Cardiac muscle cell (in vitro differentiated cells and primary cell): Measurements from ENCODE around the gene FARS2. TPM values are rescaled to one million over a fixed set of nuclear protein-coding genes. Genes with fewer than 3 reads are reported as not detected.
"Not testable (repeated sequence)": the region's sequence is repeated elsewhere in the genome, so short reads cannot be mapped to it uniquely, and the experiment has no call there.

Experiments used
- DNase-seq, 2 donors: peaks; one replicate each; pipeline versions ENCODE4 v3.0.0 to v3.0.0-alpha.2; 2010 to 2017; ENCODE audit warnings: low read depth in 1 of 2, low spot score in 1 of 2
- H3K27ac ChIP-seq: fragments of 200-600 bp; sonication (generic); 2 replicates; pipeline ENCODE4 v1.5.1; 2016
- H3K27me3 ChIP-seq: fragments of 200-600 bp; sonication (generic); 2 replicates; pipeline ENCODE4 v1.6.0; 2016; ENCODE audit warnings: control low read depth
- H3K36me3 ChIP-seq: fragments of 200-600 bp; sonication (generic); 2 replicates; pipeline ENCODE4 v1.5.1; 2016; ENCODE audit warnings: control low read depth
- H3K4me1 ChIP-seq: fragments of 200-600 bp; sonication (generic); 2 replicates; pipeline ENCODE4 v1.8.1; 2017; ENCODE audit warnings: low read depth, mild to moderate bottlenecking, mixed run types
- H3K4me3 ChIP-seq: fragments of 200-600 bp; sonication (generic); 2 replicates; pipeline ENCODE4 v1.5.1; 2016; ENCODE audit warnings: mild to moderate bottlenecking
- H3K9me3 ChIP-seq: fragments of 200-600 bp; sonication (generic); 2 replicates; pipeline ENCODE4 v1.5.1; 2017; ENCODE audit warnings: low read depth, mild to moderate bottlenecking, control low read depth
- polyA plus RNA-seq: library from polyadenylated mRNA; unstranded; fragments of >200 nt; fragmentation: Nextera tagmentation; extraction: Ambion mirVana; gene quantifications from 2 replicates; pipeline ENCODE4 v1.2.1, GENCODE V29; 2016
- total RNA-seq: library from RNA; depleted of rRNA; stranded (reverse); fragments of >200 nt; gene quantifications from 2 replicates; pipeline ENCODE4 v1.2.3, GENCODE V29; 2016
- TF ChIP-seq, protein P1 (sequence below): IDR thresholded peaks from 2 replicates; pipeline ENCODE4 v1.5.1; 2012; ENCODE audit warnings: low read depth, mild to moderate bottlenecking, low read length

FARS2 gene
- total and polyA plus RNA-seq, 2 experiments from 2014 or later: 12.4 to 22.5 TPM

DNA sequence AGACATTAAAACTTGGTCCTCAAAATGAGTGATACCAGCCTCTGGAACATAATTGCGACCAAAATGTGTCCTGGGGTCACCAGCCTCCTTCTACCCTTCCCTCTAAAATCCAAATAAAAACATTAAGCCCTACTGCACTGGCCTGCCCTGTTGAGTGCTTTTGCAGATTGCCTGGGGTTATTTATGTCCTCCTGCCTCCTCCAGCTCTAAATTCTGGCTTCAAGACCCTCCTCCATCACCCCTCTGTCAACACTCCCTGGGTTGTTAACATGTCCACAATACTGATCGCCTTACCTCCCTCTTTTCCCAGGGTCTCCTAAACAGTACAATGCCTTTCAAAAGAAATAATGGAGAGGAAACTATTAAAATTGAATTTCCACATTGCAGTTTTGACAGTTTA is 418.0 kb downstream of the FARS2 start:
- Histone ChIP-seq H3K27ac (no peak overlapping the region), H3K36me3 (no peaks in the 10 kb centered on the region), H3K27me3 (no peaks in the 10 kb centered on the region), H3K4me3 (no peak overlapping the region), H3K4me1 (peaks cover 20% of the 10 kb centered on the region), H3K9me3 (no peaks in the 10 kb centered on the region)
- DNase-seq: peak in 1 of 2 donors; percentile 17
- TF ChIP-seq, protein P1, sequence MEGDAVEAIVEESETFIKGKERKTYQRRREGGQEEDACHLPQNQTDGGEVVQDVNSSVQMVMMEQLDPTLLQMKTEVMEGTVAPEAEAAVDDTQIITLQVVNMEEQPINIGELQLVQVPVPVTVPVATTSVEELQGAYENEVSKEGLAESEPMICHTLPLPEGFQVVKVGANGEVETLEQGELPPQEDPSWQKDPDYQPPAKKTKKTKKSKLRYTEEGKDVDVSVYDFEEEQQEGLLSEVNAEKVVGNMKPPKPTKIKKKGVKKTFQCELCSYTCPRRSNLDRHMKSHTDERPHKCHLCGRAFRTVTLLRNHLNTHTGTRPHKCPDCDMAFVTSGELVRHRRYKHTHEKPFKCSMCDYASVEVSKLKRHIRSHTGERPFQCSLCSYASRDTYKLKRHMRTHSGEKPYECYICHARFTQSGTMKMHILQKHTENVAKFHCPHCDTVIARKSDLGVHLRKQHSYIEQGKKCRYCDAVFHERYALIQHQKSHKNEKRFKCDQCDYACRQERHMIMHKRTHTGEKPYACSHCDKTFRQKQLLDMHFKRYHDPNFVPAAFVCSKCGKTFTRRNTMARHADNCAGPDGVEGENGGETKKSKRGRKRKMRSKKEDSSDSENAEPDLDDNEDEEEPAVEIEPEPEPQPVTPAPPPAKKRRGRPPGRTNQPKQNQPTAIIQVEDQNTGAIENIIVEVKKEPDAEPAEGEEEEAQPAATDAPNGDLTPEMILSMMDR: no peak

DNA sequence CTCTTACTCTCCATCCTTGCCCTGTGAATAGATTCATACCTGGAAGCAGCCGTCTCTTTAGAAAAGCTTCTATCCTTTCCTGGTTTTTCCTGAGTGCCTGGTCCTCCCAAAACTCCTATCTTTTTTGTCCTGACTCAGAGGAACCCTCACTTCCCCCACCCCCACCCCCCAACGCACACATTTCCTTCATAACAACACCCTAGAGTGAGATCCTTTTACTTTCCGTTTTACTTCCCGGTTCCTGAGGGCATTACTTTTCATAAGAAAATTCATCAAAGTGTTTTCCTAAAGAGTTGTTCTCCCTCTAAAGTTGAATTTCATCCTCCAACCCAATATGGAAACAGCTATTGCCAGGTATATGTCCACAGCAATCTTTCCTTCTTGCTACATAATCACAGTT is 418.4 kb downstream of the FARS2 start:
- Histone ChIP-seq H3K27ac (no peak overlapping the region), H3K4me3 (no peak overlapping the region), H3K36me3 (no peaks in the 10 kb centered on the region), H3K9me3 (no peaks in the 10 kb centered on the region), H3K27me3 (no peaks in the 10 kb centered on the region), H3K4me1 (peaks cover 20% of the 10 kb centered on the region)
- no peak for DNase-seq
- TF ChIP-seq, protein P1: no peak

DNA sequence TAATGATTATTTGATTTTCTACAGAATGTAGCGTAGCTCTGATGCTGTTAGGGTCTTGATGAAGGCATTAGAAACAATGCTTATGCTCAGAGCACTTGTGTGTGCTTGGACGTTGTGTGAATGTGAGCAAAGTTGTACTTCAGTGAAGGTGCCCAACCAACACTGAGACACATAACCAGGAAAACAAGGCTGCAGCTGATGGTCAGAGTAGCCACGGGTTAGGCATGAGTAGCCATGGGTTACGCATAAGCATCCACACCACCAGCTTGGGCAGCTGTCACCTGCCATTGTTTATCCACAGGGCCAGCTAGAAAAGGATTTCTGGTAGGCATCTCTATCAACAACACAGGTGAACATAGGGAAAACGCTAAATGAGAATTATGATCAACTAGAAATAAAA is 418.8 kb downstream of the FARS2 start:
- Histone ChIP-seq H3K9me3 (no peaks in the 10 kb centered on the region), H3K27ac (no peak overlapping the region), H3K27me3 (no peaks in the 10 kb centered on the region), H3K36me3 (no peaks in the 10 kb centered on the region), H3K4me1 (peaks cover 20% of the 10 kb centered on the region), H3K4me3 (no peak overlapping the region)
- TF ChIP-seq, protein P1: no peak
- no peak for DNase-seq

DNA sequence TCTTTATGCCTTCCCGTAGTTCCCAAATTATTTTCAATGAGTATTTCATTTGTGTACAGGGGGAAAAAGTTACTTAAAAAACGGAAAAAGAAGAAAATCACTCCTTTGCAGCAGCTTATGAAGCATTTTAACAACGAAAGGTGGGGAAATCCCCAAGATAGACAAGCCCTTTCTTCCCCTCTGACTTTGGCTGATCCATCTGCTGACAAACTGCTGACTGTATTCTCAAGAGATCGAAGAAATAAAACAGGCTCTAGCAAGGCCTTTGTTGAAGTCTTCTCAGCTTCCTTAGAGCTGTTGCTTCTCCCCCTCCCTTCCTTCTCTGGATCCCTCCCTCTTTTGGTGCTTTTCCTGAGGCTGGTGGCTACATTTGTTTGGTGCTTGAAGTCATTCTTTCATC is 420.2 kb downstream of the FARS2 start:
- Histone ChIP-seq H3K4me3 (no peak overlapping the region), H3K4me1 (peaks cover 12% of the 10 kb centered on the region), H3K36me3 (no peaks in the 10 kb centered on the region), H3K9me3 (no peaks in the 10 kb centered on the region), H3K27me3 (no peaks in the 10 kb centered on the region), H3K27ac (no peak overlapping the region)
- TF ChIP-seq, protein P1: no peak
- DNase-seq: no peak

DNA sequence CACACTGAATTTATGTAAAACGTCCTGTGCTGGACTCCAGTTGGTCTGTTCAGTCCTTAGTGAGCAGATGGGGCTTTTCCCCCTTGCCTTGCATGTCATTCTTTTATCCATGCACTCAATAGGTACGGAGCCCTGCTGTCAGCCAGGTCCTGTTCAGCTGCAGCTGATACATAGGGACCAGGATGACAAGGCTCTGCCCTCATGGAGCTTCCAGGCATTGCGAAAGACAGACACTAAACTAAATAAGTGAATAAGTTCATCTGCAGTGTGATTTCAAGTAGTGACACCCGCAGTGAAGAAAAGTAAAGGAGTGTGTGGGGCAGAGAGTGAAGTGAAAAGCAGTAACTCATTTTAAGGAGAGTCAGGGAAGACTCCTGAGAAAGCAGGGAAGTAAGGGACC is 421.2 kb downstream of the FARS2 start:
- TF ChIP-seq, protein P1: no peak

DNA sequence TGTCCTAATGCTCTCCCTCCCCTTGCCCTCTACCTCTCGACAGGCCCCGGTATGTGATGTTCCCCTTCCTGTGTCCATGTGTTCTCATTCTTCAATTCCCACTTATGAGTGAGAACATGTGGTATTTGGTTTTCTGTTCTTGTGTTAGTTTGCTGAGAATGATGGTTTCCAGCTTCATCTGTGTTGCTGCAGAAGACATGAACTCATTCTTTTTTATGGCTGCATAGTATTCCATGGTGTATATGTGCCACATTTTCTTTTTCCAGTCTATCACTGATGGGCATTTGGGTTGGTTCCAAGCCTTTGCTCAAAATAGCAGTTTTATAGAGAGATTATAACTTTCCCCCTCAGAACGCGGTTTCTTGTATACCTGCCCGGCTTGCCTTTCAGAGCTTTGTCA is 422.4 kb downstream of the FARS2 start:
- H3K36me3 ChIP-seq, H3K27ac ChIP-seq, H3K27me3 ChIP-seq, H3K9me3 ChIP-seq, H3K4me1 ChIP-seq, DNase-seq, H3K4me3 ChIP-seq: not testable (repeated sequence)

More for the DNA sequence above, 421.2 kb downstream of the FARS2 start:
- H3K9me3 ChIP-seq: no peaks in the 10 kb centered on the region
- H3K27me3 ChIP-seq: no peaks in the 10 kb centered on the region
- H3K4me1 ChIP-seq: peaks cover 12% of the 10 kb centered on the region
- DNase-seq: no peak
- H3K4me3 ChIP-seq: no peak overlapping the region
- no peak overlapping the region for H3K27ac ChIP-seq
- no peaks in the 10 kb centered on the region for H3K36me3 ChIP-seq
